Stimulated activated CD4-positive, alpha-beta T cell treated with anti-CD3 and anti-CD28 coated beads, Interleukin-2, amount 100 ng/mL, for 48 hours (primary cell): ENCODE results near the gene IFNA8.
"Not testable (repeated sequence)": the region's sequence is repeated elsewhere in the genome, so short reads cannot be mapped to it uniquely, and the experiment has no call there.

Experiments
- DNase-seq, 2 donors: peaks; one replicate each; pipeline ENCODE4 v3.0.0-alpha.2; 2020

The IFNA8 gene

DNA sequence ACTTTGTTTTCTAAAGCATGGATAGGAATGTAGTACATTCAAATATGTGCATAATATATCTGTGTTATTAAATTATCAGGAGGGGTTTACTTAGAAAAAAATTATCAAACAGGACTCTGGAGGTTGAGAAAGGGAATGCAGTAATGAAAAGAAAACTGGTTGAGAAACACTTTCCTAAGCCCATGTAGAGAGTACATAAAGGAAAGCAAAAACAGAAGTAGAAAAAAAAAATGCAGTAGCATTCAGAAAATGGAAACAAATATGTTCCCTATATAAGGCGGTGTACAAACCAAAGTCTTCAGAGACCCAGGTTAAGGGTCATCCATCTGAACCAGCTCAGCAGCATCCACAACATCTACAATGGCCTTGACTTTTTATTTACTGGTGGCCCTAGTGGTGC is at the start of gene IFNA8:
TSS of gene IFNA8 (plus strand) at position 301 of the 400 bp plus-strand sequence. CDS start at position 361, 60 bp downstream.
- no peak for DNase-seq

DNA sequence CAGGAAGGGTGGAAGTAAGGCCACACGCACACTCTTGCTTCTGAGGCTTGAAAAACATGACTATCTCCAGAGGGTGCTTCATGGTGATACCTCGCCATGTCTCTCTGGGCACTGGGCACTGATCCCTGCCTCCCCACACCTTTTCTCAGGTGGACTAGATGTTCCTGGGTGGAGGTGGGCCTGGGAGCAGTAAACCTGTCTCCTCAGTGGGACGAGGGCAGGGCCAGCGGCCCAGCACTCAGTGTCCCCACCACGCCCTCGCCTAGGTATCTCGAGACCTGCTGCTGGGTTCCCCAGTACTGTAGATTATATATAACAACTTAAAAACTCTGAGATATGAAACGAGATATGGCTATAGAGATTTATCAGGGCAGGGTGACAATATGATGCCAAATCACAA is 46.6 kb upstream of the IFNA8 start:
- DNase-seq = no peak

DNA sequence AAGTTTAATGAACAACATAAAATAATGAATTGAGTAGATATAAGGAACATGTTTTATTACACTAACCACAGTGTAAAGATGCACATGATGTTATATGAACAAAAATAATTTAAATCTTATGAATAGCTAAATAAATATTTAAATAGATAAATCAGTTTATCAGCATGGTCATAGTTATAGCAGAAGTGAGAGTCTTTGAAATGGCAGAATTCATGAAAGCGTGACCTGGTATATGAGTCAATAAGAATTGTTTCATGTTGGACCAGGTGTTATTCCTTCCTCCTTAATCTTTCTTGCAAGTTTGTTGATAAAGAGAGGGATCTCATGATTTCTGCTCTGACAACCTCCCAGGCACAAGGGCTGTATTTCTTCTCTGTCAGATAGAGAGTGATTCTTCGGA is 41.7 kb upstream of the IFNA8 start:
- not testable (repeated sequence) for DNase-seq

- no peak for DNase-seq
Observed at GRCh38 chr9:21367957-21368356, 41.0 kb upstream of the IFNA8 start, which contains the start of gene IFNA13. Gene IFNA13, minus strand, starts transcription at chr9:21368057. Its CDS starts 47 bp downstream, at chr9:21368010.

DNA sequence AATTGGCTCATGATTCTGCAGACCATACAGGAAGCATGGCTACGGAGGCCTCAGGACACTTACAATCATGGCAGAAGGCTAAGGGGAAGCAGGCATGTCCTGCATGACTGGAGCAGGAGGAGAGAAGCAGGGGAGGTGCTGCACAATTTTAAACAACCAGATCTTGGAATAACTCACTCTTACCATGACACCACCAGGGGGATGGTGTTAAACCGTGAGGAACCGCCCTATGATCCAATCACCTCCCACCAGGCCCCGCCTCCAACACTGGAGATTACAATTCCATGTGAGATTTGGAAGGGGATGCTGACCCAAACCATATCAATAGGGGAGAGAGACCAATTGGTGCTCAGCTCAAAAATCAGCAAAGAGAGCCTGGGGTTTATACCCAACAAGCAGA is 37.5 kb upstream of the IFNA8 start:
- DNase-seq = not testable (repeated sequence)

GRCh38 chr9:21381448-21382339 is 27.2 kb upstream of the IFNA8 start:
- no peak for DNase-seq

GRCh38 chr9:21383627-21384026 is 25.3 kb upstream of the IFNA8 start:
- DNase-seq = no peak

- no peak for DNase-seq
Observed at GRCh38 chr9:21385131-21385670, 23.7 kb upstream of the IFNA8 start, which contains the start of gene IFNA2. Gene IFNA2, minus strand, starts transcription at chr9:21385398. Its CDS starts 69 bp downstream, at chr9:21385329.

- no peak for DNase-seq
Observed at GRCh38 chr9:21392270-21392669, 16.6 kb upstream of the IFNA8 start.

DNA sequence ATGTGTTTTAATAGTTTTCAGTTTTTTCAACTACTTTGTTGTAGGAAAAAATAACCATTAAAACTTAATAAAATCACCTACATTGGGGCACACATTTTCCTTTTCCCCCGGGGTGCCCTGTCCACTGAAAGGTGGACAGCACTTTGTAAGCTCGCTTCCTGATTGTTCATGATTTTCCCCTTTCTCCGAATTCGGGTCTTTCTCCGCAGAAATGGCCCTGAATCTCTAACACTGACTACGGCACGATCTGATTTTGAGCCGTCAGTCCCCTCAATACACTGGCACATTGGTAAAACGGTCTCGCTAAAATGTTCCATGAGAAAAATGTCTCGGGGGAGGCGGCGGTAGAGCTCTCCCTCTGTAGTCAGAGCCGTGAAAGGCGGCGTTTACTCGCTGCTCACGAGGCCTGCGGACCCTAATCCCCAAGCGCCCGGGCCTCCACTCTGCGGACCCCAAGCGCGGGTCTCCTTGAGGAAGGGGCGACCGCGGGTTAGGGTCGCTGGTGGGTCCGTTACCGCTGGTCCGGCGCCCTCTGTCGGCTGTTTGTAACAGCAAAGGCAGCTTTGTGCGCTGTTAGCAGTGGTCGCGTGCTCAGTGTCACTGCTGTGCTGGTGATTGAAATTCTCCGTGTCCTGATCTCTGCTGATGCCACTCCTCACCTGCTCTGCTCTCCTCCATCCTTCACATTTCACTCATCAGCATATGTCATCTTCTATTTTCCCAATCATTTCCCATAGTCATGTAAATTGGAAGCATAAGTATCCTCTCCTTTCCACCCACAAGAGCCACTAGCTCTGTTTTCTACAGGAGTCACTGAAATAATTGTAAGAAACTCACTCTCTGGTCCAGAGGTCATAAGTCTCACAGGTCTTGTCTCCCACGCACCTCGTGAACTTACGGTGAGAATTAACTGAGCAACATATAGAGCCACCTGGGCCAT is 12.9 kb upstream of the IFNA8 start:
- DNase-seq = peak; percentile 54 to 63

GRCh38 chr9:21398955-21399489 is 9.9 kb upstream of the IFNA8 start:
- DNase-seq = no peak

GRCh38 chr9:21399956-21400355 is 9.0 kb upstream of the IFNA8 start:
- no peak for DNase-seq

DNA sequence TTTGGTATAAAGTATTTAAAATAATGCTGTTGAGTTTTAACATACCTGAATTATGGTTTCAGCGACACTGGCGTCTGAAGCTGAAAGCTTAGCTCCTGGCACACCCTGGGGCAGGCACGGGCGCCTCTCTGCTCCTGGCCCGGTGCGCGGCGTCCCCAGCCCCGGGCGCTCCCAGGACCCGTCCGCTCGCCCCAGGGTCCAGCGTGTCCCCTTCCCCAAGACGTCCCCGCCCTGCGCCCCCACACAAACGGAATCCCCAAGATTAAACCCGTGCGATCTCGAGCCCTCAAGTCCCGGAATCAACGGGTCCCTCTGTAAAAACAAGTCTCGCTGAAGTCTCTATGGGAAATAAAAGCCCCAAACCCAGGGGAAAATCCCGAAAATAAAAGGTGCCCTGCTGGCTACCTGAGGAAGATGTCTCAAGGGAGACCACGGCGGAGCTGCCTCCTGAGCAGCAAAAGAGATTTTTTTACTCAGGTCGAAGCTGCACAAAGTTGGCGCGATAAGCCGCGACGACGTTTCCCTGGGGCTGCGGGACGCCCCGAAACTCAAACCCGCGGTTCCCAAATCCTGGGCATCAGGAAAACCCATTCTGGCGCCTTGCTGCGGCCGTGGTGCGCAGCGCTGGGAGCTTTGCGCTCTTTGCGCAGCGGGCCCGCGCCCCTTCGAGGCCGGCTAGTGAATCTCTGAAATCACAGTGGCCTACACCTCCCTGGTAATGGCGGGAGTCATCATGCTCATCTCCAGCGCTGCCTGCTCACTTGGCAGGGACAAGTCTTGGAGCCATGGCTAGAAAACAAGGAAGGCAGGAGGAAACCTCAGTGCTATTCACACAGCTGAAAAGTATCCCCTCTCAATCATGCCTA is 6.3 kb upstream of the IFNA8 start:
- no peak for DNase-seq

- DNase-seq = no peak
Observed at GRCh38 chr9:21404146-21404545, 4.8 kb upstream of the IFNA8 start.

DNA sequence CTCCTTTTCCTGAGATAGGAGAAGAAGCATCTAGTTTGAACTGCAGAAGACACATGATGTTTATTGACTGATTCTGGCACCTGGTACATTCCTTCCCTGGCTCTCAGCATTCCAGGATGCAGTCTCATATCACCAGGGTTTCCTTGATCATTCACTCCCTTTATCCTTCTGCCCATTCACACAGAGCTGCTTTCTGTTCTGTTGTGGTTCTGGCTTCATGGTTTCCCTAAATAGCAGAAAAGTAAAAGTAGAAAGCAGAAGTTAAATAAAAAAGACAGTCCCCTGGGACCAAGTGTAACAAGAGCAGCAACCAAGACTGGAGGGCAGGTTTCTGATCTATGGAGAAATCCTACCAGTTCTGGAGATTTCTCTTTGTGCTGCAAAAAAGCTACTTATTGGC is 3.2 kb downstream of the IFNA8 start:
- no peak for DNase-seq

GRCh38 chr9:21413151-21413550 is 4.2 kb downstream of the IFNA8 start:
- no peak for DNase-seq

- DNase-seq = no peak
Observed at GRCh38 chr9:21413624-21414023, 4.7 kb downstream of the IFNA8 start.

DNA sequence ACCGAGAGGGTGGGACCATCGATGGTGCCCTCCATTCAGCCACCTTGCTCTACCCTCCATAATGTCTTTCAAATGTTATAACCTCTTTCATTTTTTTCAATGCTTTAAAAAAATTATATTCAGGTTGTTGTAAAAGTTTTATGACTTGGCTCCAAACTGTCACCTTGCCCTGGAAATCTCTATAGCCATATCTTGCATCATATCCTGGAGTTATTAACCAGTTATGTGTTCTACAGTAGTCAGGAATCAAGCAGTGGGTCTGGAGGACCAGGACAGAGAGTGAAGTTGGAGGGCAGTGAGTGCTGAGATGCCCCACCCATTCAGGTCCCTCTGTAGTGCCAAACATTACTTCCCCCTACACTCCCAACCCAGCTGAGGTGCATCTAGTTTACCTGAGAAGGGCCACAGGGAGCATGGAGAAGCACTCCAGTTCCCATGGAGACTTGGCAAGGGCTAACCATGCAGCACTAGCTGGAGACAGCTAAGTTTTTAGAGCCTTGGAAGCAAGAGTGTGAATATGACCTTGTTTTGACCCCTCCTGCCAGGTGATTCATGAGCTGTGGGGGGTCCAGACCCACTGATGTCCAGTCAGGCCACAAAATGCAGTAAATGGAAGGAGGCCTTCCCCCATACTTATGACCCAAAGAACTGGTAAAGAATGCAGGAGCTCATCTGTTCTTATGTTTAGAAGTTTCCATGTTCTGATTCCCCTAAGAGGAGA is 5.5 kb downstream of the IFNA8 start:
- no peak for DNase-seq

GRCh38 chr9:21415493-21416267 is 6.8 kb downstream of the IFNA8 start:
- no peak for DNase-seq

DNA sequence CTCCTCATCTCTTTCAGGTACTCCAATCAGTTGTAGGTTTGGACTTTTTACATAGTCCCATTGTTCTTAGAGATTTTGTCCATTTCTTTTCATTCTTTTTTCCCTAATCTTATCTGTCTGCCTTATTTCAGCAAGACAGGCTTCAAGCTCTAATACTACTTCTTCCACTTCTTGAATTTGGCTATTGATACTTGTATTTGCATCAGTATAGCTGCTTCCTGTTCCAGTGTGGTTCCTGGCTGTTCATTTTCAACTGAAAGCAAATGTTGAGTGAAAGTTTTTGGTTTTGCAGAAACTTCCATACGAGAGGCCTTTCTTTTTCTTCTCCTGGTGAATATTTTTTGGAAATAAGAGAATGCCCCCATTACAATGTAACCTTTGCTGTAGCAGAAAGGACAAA is 19.3 kb downstream of the IFNA8 start:
- no peak for DNase-seq
